Measurements from ENCODE around the gene RALGAPA2. TPM values are rescaled to one million over a fixed set of nuclear protein-coding genes. Genes with fewer than 3 reads are reported as not detected.

Gene RALGAPA2
- total RNA-seq, 1 donor from 2014 or later, result 28.1 TPM

DNA sequence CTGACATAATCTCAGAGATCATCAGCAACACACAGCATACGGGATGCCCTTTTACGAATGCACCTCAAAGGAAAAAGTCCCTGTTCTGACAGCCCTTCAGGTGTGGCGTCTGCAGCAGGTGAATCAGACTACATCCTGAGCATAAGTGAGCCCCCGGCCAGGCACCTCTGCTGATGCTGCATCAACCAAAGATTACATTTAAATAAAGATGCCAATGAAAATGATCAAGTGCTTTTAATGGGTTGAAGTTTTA lies 285.9 kb downstream of the RALGAPA2 start:
- no peaks in the 10 kb centered on the region for H3K9me3 Mint-ChIP-seq
- DNase-seq (ENCODE audit: extremely low spot score, unreplicated experiment), result no peak
- H3K4me1 Mint-ChIP-seq (ENCODE audit: unreplicated experiment), result no peaks in the 10 kb centered on the region
- H3K27ac Mint-ChIP-seq, result no peak overlapping the region
- TF ChIP-seq, protein P1, sequence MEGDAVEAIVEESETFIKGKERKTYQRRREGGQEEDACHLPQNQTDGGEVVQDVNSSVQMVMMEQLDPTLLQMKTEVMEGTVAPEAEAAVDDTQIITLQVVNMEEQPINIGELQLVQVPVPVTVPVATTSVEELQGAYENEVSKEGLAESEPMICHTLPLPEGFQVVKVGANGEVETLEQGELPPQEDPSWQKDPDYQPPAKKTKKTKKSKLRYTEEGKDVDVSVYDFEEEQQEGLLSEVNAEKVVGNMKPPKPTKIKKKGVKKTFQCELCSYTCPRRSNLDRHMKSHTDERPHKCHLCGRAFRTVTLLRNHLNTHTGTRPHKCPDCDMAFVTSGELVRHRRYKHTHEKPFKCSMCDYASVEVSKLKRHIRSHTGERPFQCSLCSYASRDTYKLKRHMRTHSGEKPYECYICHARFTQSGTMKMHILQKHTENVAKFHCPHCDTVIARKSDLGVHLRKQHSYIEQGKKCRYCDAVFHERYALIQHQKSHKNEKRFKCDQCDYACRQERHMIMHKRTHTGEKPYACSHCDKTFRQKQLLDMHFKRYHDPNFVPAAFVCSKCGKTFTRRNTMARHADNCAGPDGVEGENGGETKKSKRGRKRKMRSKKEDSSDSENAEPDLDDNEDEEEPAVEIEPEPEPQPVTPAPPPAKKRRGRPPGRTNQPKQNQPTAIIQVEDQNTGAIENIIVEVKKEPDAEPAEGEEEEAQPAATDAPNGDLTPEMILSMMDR (conservative IDR thresholded peaks at IDR 0.05), result no peak
- no peaks in the 10 kb centered on the region for H3K27me3 Mint-ChIP-seq
- H3K36me3 Mint-ChIP-seq, result no peaks in the 10 kb centered on the region
- no peak overlapping the region for H3K4me3 Mint-ChIP-seq

DNA sequence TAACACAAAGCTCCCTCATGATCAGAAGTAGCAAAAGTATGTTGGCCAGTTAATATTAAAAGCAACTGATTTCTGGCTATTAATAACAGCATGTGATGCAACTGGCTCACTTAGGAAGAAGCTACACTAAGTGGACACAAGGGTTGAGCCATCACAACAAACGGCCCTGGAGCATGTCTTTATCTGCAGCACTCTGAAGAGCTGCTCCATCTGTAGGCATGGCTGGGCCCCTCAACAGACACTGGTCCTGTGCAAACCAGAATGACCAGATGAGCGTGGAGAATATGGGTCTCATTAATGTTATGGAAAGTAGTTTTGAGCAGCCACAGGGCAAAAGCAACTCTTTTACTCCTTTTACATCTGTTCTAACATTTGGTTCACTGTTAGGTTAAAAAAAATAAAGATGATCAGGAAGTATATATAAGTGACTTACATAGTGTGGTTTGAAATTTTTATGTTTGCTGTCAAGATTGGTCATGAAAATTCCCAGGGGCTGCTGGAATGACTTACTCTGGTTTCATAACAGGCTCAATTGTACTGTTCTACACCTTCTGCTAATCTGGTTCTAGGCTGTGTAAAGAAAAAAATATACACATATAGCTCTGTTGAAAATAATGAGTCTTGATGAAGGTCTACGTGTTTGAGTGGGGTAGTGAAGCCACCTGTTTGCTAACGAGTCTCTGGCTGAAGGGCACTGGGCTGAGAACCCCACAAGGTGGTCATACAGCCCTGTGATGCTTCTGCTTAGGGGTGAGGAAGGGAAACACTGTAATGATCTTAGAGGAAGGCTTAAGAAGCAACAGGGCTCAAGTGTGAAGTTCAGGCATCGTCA lies 286.4 kb downstream of the RALGAPA2 start:
- H3K9me3 Mint-ChIP-seq, result no peaks in the 10 kb centered on the region
- no peaks in the 10 kb centered on the region for H3K27me3 Mint-ChIP-seq
- H3K4me1 Mint-ChIP-seq (ENCODE audit: unreplicated experiment), result no peaks in the 10 kb centered on the region
- no peak for DNase-seq (ENCODE audit: extremely low spot score, unreplicated experiment)
- no peak overlapping the region for H3K4me3 Mint-ChIP-seq
- TF ChIP-seq, protein P1 (conservative IDR thresholded peaks at IDR 0.05), result no peak
- H3K36me3 Mint-ChIP-seq, result peaks cover 1% of the 10 kb centered on the region
- H3K27ac Mint-ChIP-seq, result no peak overlapping the region

DNA sequence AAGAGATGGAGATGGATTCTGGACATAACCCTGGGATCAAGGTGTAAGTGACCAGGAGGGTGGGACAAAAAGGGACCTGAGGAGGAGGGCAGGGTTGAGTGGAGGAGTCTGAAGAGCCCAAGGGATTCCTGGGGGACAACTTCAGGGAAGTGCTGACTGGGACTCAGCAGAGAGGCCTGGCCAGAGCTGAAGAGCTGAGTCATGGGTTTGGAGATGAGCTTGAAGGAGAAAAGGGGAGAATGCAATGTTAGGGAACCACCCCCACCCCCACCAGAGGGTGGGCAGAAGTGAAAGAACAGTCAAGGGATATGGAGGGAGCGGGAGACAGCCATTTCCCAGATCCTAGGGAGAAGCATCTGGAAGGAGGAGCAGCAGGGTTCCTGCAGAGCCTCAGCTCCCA lies 289.3 kb downstream of the RALGAPA2 start:
- Mint-ChIP-seq H3K9me3 (no peaks in the 10 kb centered on the region), H3K4me3 (no peak overlapping the region), H3K27me3 (no peaks in the 10 kb centered on the region), H3K36me3 (peaks cover 11% of the 10 kb centered on the region), H3K4me1 (ENCODE audit: unreplicated experiment) (no peaks in the 10 kb centered on the region), H3K27ac (no peak overlapping the region)
- no peak for DNase-seq (ENCODE audit: extremely low spot score, unreplicated experiment)
- TF ChIP-seq, protein P1 (conservative IDR thresholded peaks at IDR 0.05), result no peak

DNA sequence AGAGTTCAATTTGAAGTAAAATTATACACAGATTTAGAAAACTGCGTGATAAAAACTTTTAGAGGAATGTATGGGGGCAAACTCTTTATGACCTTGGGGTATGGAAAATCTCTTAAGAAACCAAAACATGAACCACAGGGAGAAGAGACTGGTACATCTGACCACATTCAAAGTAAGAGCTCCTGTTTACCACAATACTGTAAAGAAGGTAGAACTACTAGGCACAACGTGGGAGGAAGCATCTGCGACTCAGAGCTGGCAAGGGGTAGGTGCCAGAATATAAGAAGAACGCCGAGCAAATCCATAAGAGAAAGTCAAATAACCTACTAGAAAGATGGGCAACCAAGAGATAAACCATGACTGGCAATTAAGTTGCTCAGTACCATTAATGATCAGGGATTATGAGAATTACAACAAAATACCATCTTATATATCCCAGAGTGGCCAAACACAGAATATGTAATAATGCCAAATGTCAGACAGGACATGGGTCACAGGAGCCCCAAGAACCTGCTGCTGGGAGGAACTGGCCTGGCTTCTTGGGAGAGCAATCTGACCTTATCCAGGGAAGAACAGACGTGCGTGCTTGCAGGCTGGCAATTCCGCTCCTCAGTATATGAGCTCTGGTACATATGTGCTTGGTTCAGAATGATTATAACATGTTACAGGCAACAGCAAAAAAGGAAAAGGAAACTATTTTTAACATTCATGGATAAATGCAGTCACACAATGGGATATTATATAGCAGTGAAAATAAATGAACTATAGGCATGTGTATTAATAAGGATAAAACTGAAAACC lies 294.4 kb downstream of the RALGAPA2 start:
- Mint-ChIP-seq H3K4me1 (ENCODE audit: unreplicated experiment) (peaks cover 14% of the 10 kb centered on the region), H3K9me3 (no peaks in the 10 kb centered on the region), H3K36me3 (peaks cover 15% of the 10 kb centered on the region), H3K27me3 (no peaks in the 10 kb centered on the region), H3K27ac (no peak overlapping the region), H3K4me3 (no peak overlapping the region)
- TF ChIP-seq, protein P1 (conservative IDR thresholded peaks at IDR 0.05), result no peak
- DNase-seq (ENCODE audit: extremely low spot score, unreplicated experiment), result no peak

DNA sequence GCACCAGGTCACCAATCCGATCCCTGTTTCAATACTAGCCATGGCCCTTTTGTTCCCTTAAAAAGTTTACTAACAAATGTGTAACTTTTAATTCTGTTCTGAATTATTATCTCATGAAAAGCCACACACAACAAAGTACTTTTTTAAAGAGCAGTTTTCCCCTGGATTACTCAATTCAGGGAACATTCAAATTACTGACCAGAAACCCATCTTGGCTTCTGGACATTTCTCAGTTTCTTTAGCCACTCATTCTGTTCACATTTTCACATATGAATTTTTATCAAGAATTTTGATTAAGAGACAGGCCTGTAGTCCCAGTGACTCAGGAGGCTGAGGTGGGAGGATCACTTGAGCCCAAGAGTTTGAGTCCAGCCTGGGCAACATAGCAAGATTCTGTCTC lies 297.1 kb downstream of the RALGAPA2 start:
- Mint-ChIP-seq H3K27me3 (peaks cover 5% of the 10 kb centered on the region), H3K9me3 (no peaks in the 10 kb centered on the region), H3K4me3 (no peak overlapping the region), H3K36me3 (peaks cover 9% of the 10 kb centered on the region), H3K27ac (no peak overlapping the region), H3K4me1 (ENCODE audit: unreplicated experiment) (peaks cover 30% of the 10 kb centered on the region)
- DNase-seq (ENCODE audit: extremely low spot score, unreplicated experiment), result no peak
- TF ChIP-seq, protein P1 (conservative IDR thresholded peaks at IDR 0.05), result no peak

Measured in type B pancreatic cell (in vitro differentiated cells).